SK-MEL-5 (cell line): ENCODE data around the gene VSTM4. TPM values are rescaled to one million over a fixed set of nuclear protein-coding genes. Genes with fewer than 3 reads are reported as not detected.

Source experiments
- DNase-seq: peaks from one replicate; pipeline ENCODE4 v3.0.0-alpha.2; 2016; ENCODE audit warnings: low read depth, low spot score
- in situ Hi-C: cut with HindIII; loops from 2 replicates; pipeline ENCODE4 v1.10.0; 2016; ENCODE audit warnings: low sequenced_read_pairs, high pct_unique_total_duplicates, low pct_unique_long_range_greater_than_20kb
- total RNA-seq: library from RNA; depleted of rRNA; stranded (reverse); fragments of >200 nt; shearing (Covaris generic); gene quantifications from 2 replicates; pipeline ENCODE4 v1.2.3, GENCODE V29; 2014

VSTM4 gene
- total RNA-seq, 1 experiment from 2014 or later, result not detected

DNA sequence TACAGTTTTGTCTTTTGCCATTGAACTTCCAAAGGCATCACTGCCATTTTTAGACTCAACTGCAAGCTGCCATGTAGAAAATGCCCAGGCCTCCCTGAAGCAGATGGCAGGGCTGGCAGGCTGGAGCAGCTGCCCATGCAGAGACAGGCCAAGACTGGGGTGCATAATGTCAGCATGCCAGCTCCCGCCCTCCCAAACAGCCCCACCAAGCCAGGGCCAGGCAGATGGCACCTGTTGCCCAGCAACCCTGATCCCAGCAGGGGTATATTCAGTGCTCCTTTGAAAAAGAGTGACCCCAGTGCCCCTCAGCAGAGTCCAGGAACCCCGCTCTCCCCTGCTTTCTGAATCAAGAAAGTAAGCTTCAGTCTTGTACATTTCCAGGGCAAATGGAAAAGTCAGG is 32.6 kb downstream of the VSTM4 start:
- in situ Hi-C loops, result no loop called here

DNA sequence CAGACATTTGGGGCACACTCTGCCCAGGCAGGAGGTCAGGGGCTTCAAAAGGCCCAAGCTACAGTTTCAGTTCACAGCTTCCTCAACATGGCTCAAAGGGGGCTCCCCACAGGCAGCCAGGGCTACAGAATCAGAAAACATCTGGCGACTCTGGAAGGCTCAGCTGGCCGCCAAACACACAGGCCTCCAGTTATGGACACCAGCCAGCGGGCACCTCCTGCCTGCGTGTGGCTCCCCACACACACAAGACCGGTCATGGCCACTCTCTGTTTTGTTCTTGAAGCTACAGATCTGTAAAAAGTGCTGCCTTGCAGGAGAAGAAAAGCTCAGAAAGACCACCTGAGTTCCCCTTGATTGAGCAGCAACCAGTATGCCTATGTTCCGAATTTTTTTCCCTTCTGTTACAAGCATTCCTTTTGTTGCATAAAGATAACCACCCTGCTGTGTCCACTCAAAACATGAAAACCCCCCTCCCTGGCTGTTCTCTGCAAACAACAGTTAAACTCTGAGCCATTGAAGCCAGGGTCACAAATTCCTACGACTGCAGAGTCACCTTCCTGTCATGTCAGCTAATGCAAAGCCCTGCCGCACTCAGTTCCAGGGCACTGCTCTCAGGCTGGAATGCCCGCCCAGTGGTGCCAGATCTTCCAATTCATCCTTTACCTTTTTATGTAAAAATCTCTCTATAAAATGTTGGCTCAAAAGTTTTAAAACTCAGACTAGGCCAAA is 33.6 kb downstream of the VSTM4 start:
- in situ Hi-C loops, result no loop called here
- DNase-seq, result no peak

More for the DNA sequence above, 32.6 kb downstream of the VSTM4 start:
- no peak for DNase-seq

DNA sequence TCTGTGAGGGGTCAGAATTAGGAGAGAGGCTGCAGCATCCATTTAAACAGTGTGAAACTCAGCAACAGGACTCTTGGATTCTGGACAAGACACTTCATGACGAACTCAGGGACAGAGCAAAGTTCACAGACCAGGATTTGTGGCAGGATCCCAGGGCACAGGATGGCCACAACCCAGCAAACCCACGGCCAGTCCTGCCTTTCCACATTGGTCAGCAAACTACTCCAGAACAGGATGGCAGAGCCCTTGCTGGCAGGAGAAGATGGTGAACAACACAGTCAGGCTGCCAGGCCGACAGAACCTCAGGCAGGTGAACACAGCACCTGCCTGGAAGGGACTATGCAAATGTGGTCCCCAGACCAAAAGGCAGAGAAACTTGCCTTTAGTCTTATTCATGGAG is 34.4 kb downstream of the VSTM4 start:
- in situ Hi-C loops, result no loop called here
- DNase-seq, result no peak

DNA sequence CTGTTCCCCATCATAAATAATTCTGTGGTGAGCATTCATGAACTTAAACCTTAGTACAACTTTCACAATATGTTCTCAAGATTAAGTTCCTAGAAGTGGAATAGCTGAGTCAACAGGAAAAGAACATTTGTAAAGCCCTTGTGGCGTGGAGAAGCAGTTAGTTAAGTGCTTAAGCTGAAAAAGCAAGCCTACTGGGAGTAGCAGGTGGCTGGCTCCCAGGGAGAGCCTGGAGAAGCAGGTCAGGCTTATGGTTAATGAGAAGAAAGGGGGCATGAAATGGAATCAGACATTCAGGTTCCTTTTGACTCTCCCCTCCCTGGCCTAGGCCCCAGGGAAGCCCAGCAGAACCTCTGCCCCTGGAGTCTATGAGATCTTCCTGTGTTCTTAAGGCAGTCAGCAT is 35.3 kb downstream of the VSTM4 start:
- no peak for DNase-seq
- in situ Hi-C loops, result no loop called here

DNA sequence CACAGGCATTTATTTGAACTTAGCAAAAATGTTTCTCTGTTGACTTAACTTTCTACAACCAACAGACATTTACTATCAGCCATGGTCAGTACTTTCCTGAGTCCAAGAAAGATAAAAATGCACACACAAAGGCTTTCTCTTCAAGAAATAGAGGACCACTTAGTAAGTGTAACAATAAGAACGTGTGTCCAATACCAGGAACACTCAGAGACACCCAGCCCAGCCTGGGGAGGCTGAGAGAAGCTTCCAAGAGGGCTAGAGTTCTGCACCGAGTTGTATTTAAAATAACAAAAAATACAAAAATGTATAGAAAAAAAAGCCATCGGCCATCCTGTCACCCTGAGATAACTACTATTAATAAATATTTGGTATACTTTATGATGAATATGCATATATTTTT is 35.8 kb downstream of the VSTM4 start:
- in situ Hi-C loops, result no loop called here
- DNase-seq, result no peak

DNA sequence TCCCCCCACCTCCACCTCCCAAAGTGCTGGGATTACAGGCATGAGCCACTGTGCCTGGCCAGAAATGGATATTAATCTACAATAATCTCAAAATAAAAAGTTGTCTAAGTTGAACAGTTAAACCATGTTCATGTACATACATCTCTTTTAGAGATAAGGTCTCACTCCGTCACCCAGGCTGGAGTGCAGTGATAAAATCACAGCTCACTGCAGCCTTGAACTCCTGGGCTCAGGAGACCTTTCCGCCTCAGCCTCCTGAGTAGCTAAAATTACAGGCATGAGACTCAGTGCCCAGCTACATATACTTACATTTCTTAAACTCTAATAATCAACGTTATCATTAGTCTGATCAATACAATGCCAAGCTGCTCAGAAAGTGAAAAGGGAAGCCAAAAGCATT is 36.2 kb downstream of the VSTM4 start:
- in situ Hi-C loops, result no loop called here
- no peak for DNase-seq

DNA sequence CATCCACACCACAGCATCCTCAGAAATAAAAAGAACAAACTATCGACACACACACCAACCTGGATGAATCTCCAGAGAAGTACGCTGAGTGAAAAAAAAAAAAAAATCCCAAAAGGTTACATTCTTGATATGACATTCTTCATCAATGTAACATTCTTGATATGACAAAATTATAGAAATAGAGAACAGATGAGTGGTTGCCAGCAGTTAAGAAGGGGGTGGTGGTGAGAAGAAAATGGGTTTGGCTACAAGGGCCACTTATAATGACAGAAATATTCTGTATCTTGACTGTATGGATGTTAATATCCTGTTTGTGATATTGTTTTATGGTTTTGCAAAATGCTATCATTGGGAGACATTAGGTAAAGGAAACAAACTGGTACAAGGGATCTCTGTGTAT is 36.9 kb downstream of the VSTM4 start:
- no peak for DNase-seq
- in situ Hi-C loops, result no loop called here

DNA sequence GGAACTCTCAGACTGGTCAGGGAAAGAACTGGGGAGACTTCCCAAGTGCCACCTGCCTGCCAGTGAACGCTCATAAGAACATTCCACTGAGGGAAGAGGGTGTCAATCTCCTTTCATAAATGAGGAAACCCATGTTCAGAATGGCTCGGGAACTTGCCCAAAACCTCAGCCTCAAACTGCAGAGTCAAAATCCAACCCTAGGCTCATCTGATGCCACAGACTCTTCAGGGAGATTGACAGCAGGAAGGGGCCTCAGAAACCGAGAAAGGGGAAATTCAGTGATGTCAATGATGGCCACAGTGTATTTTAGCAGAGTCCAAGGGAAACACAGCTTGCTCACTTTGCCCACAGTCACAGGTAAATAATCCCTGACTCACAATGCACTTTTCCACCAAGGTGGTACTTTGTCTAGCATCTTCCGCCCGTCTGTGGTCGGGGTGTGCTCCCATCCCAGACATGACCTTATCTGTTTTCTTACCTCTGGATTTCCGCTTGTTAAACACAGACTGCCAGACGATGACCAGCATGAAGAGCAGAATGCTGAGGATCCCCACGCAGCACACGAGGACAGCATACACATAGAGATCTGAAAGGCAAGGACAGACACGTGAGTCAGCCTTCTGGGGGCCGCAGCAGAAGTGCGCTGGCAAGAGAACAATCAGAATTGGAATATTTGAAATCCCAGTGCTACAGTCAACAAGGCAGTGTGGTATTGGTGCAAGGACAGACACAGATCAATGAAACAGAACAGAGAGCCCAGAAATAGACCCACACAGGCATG is 38.4 kb downstream of the VSTM4 start:
- DNase-seq, result no peak
- in situ Hi-C loops, result no loop called here

DNA sequence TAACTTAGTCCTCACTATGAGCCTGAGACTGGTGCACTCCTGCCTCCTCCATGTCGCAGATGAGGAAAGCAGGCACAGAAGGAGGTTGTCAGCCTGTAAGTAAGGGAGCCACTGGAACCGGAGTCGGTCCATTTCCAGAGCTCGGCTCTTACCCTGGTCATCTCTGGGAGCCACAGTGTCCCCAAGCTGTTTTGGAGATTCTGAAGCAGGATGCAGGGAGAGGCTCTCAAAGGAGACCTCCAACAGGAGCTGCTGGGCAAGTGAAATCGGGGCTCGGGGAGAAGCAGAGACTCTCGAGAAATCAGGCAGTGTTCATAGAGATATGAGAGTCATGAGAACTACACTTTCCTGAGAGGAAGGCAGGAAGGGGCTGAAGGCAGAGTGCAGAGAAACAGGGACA is 39.0 kb downstream of the VSTM4 start:
- in situ Hi-C loops, result no loop called here
- DNase-seq, result no peak

DNA sequence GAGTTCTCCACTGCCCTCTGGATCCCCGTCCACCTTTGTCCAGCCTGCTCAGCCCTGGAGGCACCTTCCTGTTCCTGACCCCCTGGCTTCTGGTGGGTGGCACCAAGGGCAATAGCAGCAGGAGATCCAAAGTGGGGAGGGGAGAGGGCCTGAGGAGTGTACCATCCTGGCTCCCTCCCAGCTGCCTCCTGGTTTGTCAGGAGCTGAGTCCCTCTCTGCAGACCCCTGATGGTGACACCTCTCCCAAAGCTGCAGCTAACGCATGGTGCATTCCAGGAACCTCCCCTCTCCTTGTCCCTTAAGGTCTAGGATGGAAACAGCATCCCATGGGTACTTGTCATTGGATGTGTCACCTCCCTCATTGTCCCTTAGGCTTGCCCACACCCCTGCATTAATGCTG is 39.6 kb downstream of the VSTM4 start:
- in situ Hi-C loops, result no loop called here
- DNase-seq, result no peak

DNA sequence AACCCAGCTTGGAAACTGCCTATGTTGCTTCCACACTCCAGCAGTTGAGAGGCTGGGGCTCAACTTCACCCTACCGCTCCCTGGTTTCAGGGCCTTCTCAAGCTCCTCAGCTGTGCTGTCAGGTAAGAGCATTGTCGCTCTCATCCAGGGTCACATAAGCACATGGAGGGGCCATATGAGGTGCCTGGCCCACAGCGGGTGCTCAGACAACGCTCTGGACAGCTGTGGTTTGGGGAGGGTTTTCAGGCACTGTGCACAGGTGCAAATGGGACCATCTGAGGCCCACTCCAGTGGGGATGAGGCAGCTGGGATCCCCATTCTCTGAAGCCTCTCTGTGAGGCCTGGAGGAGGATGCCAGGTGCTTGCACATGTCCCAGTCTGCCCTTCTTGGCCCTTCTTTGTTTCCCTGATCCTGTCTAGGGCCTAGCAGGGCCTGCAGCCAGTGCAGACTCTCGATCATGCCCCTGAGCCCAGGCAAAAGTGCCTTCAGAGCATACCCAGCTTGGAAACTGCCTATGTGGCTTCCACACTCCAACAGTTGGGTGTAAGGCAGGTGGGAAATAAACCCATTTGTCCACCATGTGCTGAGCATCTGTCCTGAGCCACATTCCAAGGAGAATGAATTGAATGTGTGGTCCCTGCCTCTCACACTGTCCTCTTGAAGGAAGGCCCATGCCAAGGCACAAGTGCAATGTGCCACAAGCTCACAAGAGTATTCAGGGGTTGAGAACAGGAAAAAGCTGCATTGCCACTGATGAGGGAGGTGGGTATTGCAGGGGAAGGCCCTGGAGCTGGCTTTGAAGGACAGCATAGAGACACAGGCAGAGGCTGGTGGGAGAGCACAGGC is 40.3 kb downstream of the VSTM4 start:
- in situ Hi-C loops, result no loop called here
- DNase-seq, result no peak

DNA sequence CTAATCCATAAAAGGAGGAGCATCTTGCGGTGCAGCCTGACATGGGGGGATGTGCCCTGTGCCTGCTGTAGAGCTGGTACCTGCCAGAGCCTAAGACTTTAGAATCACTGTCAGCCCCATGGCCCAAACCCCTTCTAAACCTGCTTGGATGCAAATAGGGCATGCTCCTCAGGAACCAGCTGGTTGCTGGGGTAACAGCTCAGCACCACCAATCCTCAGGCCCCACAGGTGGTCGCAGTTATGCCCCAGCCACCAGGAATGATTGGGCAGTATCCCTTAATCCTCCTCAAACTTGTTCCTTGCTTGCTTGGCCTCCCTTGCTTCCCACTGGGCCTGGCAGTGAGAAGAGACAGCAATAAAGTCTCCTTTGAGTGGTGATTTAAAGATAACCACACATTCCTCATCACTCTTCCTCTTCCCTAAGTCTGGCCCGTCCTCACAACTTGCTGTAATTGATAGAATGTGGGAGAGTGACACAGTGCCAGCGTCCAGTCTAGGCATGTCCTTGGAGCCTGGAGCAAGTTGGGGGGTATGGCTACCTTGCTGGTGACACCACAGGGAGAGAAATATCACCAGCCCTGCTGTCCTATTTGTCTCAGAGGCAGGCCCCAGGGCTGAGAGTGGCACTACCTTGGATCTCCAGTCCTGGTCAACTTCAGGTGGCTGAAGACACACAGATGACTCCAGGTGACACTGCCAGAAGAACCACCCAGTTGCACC is 43.0 kb downstream of the VSTM4 start:
- no peak for DNase-seq
- in situ Hi-C loops, result no loop called here

DNA sequence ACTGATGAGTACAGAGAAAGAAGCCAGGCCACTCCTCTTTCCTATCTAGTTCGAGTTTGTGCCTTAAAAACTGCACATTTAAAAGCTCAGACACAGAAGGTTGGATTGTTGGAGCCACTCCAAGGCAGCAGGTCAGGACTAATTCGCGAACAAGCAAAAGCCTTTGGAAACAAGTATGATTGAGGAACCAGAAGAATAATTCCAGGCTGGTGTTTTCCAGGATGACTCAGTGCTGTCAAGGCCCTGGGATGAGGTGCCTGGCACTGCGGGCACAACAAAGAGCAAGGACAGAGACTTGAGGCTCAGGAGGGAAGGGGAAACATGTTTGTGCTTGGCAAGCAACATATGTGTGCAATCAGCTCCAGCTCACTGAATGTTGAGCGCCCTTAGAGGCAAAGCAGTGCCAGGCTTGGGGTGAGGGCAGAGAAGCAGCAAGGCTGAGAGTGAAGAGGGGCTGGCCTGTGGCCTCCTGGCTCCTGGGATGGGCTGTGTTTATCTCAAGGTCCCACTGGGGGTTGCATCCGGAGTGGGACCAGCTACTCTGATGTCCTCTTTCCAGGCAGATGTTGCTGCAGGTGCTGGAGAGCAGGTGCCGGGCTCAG is 44.1 kb downstream of the VSTM4 start:
- DNase-seq, result no peak
- in situ Hi-C loops, result no loop called here

DNA sequence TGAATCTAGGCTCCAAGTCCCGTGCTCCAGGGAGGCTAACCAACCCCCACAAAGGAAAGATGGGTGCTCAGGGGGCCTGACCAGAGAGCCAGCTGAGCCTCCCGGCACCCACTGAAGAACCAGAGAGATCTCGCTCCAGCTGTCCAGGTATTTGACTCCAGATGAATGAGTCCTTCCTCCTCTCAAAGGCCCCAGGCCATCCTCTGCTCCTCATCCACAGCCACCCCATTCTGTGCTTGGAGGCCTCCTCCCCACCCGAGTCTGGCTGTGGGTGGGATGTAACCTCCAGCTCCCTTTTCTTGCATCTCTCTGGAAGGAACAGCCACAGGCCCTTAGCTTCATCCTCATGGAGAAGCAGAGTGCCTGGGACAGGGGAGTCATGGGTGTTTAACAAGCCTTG is 44.6 kb downstream of the VSTM4 start:
- in situ Hi-C loops, result no loop called here
- DNase-seq, result no peak

DNA sequence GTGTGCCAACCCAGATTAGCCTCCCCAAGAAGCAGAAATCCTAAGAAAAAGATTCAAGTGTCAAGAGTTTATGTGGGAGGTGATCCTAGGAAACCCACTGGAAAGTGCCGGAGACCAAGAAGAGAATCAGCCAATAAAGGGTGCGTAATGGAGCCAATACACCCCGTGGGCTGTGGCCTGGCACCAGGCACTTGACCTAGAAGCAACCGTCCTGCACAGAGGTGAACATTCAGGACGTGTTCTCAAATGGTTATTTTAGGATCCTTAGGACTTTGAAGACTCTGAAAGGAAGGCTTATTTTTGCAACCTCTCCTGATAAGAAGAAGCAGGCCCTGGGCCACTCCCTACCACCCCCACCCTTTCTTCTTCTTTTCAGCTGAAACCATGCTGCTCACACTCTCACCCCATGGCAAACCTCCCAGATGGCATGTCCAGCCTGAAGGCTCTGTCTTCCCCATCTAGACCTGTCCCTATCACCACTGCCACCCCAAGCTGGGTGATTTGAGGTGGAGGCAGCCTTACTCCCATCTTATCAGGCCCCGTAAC is 46.6 kb downstream of the VSTM4 start:
- in situ Hi-C loops, result no loop called here
- DNase-seq, result no peak

DNA sequence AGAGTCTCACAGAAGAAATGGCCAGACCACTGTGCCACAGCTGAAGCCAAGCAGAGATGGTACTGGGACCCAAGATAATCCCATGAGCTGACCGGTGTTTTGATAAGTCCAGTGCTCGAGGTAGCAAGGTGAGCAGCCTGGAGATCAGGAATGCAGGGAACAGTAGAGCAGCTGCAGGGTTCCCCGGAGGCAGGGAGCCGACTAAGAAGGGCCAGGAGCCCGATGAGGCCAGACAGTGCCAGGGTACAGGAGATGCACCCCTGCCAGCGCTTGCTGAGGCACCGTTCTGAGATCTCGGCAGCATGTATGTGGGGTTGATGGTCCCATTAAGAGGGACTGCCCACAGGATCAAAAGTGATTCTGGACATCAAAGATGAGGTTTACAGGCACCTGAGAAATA is 47.1 kb downstream of the VSTM4 start:
- DNase-seq, result no peak
- in situ Hi-C loops, result no loop called here
